ENCODE results near the gene GFER.

GRCh38 chr16:2008009-2008526 is 24.1 kb downstream of the GFER start:
- TF ChIP-seq CTCF (IDR thresholded peaks at IDR 0.05) (no peak), POLR2A (IDR thresholded peaks at IDR 0.05) (no peak)

Measured in testis (tissue), 2 donors.